Measurements from ENCODE around the gene WBP2.

DNA sequence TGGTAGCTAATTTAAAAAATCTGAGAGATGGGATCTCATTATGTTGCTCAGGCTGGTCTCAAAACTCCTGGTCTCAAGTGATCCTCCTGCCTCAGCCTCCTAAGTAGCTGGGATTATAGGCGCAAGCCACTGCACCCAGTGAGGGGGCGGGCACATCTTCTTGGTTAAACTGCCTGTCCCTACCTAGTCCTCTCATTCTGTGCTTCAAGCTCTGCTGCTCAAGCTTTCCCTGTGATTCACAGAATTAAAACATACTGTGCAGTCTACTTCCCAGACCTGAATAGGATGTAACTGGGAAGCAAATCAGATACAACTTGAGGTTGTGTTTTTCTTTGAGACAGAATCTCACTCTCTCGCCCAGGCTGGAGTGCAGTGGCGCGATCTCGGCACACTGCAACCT, 47.3 kb upstream of the WBP2 start:
- TF ChIP-seq EP300 (conservative IDR thresholded peaks at IDR 0.05; ENCODE audit: poor library complexity, severe bottlenecking) (no peak), POLR2AphosphoS5 (IDR thresholded peaks at IDR 0.05) (no peak), RAD21 (conservative IDR thresholded peaks at IDR 0.05) (no peak), MXI1 (conservative IDR thresholded peaks at IDR 0.05; ENCODE audit: poor library complexity, severe bottlenecking) (no peak), EZH2 (IDR thresholded peaks at IDR 0.05; ENCODE audit: borderline replicate concordance, insufficient read depth, low read length, poor library complexity, severe bottlenecking) (no peak), TAF1 (IDR thresholded peaks at IDR 0.05; ENCODE audit: low read depth) (no peak), SMC3 (conservative IDR thresholded peaks at IDR 0.05; ENCODE audit: poor library complexity) (no peak)
- TF ChIP-seq, protein P1, sequence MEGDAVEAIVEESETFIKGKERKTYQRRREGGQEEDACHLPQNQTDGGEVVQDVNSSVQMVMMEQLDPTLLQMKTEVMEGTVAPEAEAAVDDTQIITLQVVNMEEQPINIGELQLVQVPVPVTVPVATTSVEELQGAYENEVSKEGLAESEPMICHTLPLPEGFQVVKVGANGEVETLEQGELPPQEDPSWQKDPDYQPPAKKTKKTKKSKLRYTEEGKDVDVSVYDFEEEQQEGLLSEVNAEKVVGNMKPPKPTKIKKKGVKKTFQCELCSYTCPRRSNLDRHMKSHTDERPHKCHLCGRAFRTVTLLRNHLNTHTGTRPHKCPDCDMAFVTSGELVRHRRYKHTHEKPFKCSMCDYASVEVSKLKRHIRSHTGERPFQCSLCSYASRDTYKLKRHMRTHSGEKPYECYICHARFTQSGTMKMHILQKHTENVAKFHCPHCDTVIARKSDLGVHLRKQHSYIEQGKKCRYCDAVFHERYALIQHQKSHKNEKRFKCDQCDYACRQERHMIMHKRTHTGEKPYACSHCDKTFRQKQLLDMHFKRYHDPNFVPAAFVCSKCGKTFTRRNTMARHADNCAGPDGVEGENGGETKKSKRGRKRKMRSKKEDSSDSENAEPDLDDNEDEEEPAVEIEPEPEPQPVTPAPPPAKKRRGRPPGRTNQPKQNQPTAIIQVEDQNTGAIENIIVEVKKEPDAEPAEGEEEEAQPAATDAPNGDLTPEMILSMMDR (IDR thresholded peaks at IDR 0.05; ENCODE audit: poor library complexity, severe bottlenecking) = no peak
- TF ChIP-seq, protein P2, sequence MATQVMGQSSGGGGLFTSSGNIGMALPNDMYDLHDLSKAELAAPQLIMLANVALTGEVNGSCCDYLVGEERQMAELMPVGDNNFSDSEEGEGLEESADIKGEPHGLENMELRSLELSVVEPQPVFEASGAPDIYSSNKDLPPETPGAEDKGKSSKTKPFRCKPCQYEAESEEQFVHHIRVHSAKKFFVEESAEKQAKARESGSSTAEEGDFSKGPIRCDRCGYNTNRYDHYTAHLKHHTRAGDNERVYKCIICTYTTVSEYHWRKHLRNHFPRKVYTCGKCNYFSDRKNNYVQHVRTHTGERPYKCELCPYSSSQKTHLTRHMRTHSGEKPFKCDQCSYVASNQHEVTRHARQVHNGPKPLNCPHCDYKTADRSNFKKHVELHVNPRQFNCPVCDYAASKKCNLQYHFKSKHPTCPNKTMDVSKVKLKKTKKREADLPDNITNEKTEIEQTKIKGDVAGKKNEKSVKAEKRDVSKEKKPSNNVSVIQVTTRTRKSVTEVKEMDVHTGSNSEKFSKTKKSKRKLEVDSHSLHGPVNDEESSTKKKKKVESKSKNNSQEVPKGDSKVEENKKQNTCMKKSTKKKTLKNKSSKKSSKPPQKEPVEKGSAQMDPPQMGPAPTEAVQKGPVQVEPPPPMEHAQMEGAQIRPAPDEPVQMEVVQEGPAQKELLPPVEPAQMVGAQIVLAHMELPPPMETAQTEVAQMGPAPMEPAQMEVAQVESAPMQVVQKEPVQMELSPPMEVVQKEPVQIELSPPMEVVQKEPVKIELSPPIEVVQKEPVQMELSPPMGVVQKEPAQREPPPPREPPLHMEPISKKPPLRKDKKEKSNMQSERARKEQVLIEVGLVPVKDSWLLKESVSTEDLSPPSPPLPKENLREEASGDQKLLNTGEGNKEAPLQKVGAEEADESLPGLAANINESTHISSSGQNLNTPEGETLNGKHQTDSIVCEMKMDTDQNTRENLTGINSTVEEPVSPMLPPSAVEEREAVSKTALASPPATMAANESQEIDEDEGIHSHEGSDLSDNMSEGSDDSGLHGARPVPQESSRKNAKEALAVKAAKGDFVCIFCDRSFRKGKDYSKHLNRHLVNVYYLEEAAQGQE (IDR thresholded peaks at IDR 0.05; ENCODE audit: borderline replicate concordance) = no peak
